AG04450 (cell line): ENCODE results near the gene SUN1. TPM values are rescaled to one million over a fixed set of nuclear protein-coding genes. Genes with fewer than 3 reads are reported as not detected.

Source experiments
- CTCF ChIA-PET: fragments of 300-600, 350-600 bp; formaldehyde crosslinking; extraction: SDS; loops from one replicate; lab custom pipeline; 2022; ENCODE audit warnings: antibody characterized with exemption, inconsistent platforms; lab: Charles Lee
- POLR2A ChIA-PET: fragments of 350-600 bp; formaldehyde crosslinking; extraction: SDS; loops from one replicate; lab custom pipeline; 2021; ENCODE audit warnings: antibody characterized with exemption, inconsistent platforms; lab: Yijun Ruan, JAX
- DNase-seq: peaks from one replicate; pipeline ENCODE4 v3.0.0-alpha.2; 2011; ENCODE audit warnings: low read depth, low spot score
- H3K27ac ChIP-seq: one replicate; pipeline ENCODE4 v1.5.1; 2012; ENCODE audit warnings: low read depth, low read length, control low read depth
- H3K27me3 ChIP-seq: one replicate; pipeline ENCODE4 v1.6.0; 2012; ENCODE audit warnings: low read length; ENCODE audit not compliant: control insufficient read depth, insufficient read depth
- H3K4me3 ChIP-seq: 2 replicates; pipeline ENCODE4 v1.5.1; 2011; ENCODE audit warnings: mild to moderate bottlenecking, low read depth, low read length, control low read depth
- H3K9me3 ChIP-seq: 2 replicates; pipeline ENCODE4 v1.5.1; 2012; ENCODE audit warnings: low read length; ENCODE audit not compliant: control insufficient read depth, insufficient read depth
- CTCF ChIP-seq: IDR thresholded peaks from 2 replicates; pipeline ENCODE4 v1.5.1; 2011; ENCODE audit warnings: low read depth, low read length, control low read depth, inconsistent platforms
- polyA plus RNA-seq: library from polyadenylated mRNA; depleted of rRNA; stranded (reverse); fragments of >200 nt; gene quantifications from 2 replicates; pipeline ENCODE4 v1.2.3, GENCODE V29; 2011

Gene SUN1
- polyA plus RNA-seq, 1 experiment = 140 TPM

- Histone ChIP-seq H3K4me3 (no peak overlapping the region), H3K9me3 (no peaks in the 10 kb centered on the region; the same call in 1 of the 2 replicates), H3K27me3 (no peaks in the 10 kb centered on the region), H3K27ac (no peak overlapping the region)
- DNase-seq = no peak
- no peak for TF ChIP-seq CTCF
- ChIA-PET POLR2A (no interaction called here), CTCF (no interaction called here)
Observed at GRCh38 chr7:919924-920341, 87.7 kb downstream of the SUN1 start.

- H3K27me3 ChIP-seq = no peaks in the 10 kb centered on the region
- no peak for DNase-seq
- ChIA-PET POLR2A (no interaction called here), CTCF (no interaction called here)
- H3K9me3 ChIP-seq = no peaks in the 10 kb centered on the region; the same call in 1 of the 2 replicates
- no peak overlapping the region for H3K27ac ChIP-seq
- no peak for TF ChIP-seq CTCF
- no peak overlapping the region for H3K4me3 ChIP-seq
Observed at GRCh38 chr7:920351-921070, 88.2 kb downstream of the SUN1 start.

- Histone ChIP-seq H3K27me3 (no peaks in the 10 kb centered on the region), H3K27ac (no peak overlapping the region), H3K4me3 (no peak overlapping the region), H3K9me3 (no peaks in the 10 kb centered on the region; the same call in 1 of the 2 replicates)
- no peak for DNase-seq
- ChIA-PET POLR2A (no interaction called here), CTCF (no interaction called here)
- TF ChIP-seq CTCF = no peak
Observed at GRCh38 chr7:921071-921461, 88.8 kb downstream of the SUN1 start.

- ChIA-PET CTCF (no interaction called here), POLR2A (no interaction called here)
- no peaks in the 10 kb centered on the region for H3K27me3 ChIP-seq
- no peaks in the 10 kb centered on the region; the same call in 1 of the 2 replicates for H3K9me3 ChIP-seq
- H3K27ac ChIP-seq = no peak overlapping the region
- TF ChIP-seq CTCF = no peak
- DNase-seq = no peak
- H3K4me3 ChIP-seq = no peak overlapping the region
Observed at GRCh38 chr7:921581-922333, 89.5 kb downstream of the SUN1 start.
